Testis (tissue), 5 donors: ENCODE measurements around the gene MFF. TPM values are rescaled to one million over a fixed set of nuclear protein-coding genes. Genes with fewer than 3 reads are reported as not detected.

ENCODE experiments used
- DNase-seq: peaks from one replicate; pipeline ENCODE4 v3.0.0-alpha.2; 2019
- H3K27ac ChIP-seq, 2 donors: fragments of 200-600 bp; sonication (generic); one replicate each; pipeline ENCODE4 v1.5.1; 2019
- H3K27me3 ChIP-seq: fragments of 200-600 bp; sonication (generic); one replicate; pipeline ENCODE4 v1.5.1; 2019
- H3K36me3 ChIP-seq: fragments of 200-600 bp; sonication (generic); one replicate; pipeline ENCODE4 v1.5.1; 2017; ENCODE audit warnings: low read depth; ENCODE audit errors: missing control alignments
- H3K4me1 ChIP-seq: fragments of 200-600 bp; sonication (generic); one replicate; pipeline ENCODE4 v1.5.1; 2019
- H3K4me3 ChIP-seq, 2 donors: fragments of 200-600 bp; sonication (generic); one replicate each; pipeline ENCODE4 v1.5.1; 2017 to 2019
- H3K9me3 ChIP-seq: fragments of 200-600 bp; sonication (generic); one replicate; pipeline ENCODE4 v1.5.1; 2017
- POLR2A ChIP-seq: fragments of 450-650 bp; IDR thresholded peaks from one replicate; pipeline ENCODE4 v1.6.1; 2017; ENCODE audit warnings: antibody characterized with exemption, mild to moderate bottlenecking, moderate library complexity
- WGBS, 2 donors: methylation state at CpG; one replicate each; pipeline ENCODE4 v1.1.5; 2018; 5-methylcytosine and 5-hydroxymethylcytosine counted together
- intact Hi-C: fragments of 100-400 bp; cut with DNase I; formaldehyde crosslinking; loops from one replicate; pipeline ENCODE4 v1.15.1; 2023; ENCODE audit warnings: low total_unique reads
- long read RNA-seq, 2 donors: transcript quantifications; one replicate each; lab custom pipeline, GENCODE V29; 2026
- polyA plus RNA-seq: library from polyadenylated mRNA; stranded (reverse); fragments of 350-450 nt; fragmentation: Illumina TruSeq; extraction: RNeasy Lipid Tissue Mini Kit (QIAGEN cat#74804); gene quantifications from one replicate; pipeline ENCODE4 v1.2.3, GENCODE V29; 2014; ENCODE audit warnings: low read depth, low replicate concordance; ENCODE audit not compliant: insufficient read depth
- total RNA-seq, 2 donors: library from RNA; depleted of rRNA; stranded (reverse); fragments of >200 nt; gene quantifications; one replicate each; pipeline ENCODE4 v1.2.3, GENCODE V29; 2016
- TF ChIP-seq, protein P1 (sequence below), 3 experiments: fragments of 450-650 bp in 2 of 3; fragments of 200-600 bp in 1 of 3; sonication (generic) in 1 of 3; IDR thresholded peaks; one replicate each; pipeline ENCODE4 v1.5.1; 2016 to 2019; ENCODE audit warnings: antibody characterized with exemption in 3 of 3, mild to moderate bottlenecking in 2 of 3, moderate library complexity in 1 of 3

MFF gene, protein sequence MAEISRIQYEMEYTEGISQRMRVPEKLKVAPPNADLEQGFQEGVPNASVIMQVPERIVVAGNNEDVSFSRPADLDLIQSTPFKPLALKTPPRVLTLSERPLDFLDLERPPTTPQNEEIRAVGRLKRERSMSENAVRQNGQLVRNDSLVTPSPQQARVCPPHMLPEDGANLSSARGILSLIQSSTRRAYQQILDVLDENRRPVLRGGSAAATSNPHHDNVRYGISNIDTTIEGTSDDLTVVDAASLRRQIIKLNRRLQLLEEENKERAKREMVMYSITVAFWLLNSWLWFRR
- total RNA-seq = 100 to 1,000 TPM; 318 to 368 TPM
- 457 TPM for polyA plus RNA-seq
- long read RNA-seq, donor 1, transcript MFF-203 (8 exons, 1,716 nt) = major isoform, 12 of 76 reads
- long read RNA-seq, donor 1, transcript MFF-207 (6 exons, 1,548 nt) = minor isoform, 6 of 76 reads
- long read RNA-seq, donor 1, transcript MFF-201 (9 exons, 2,004 nt) = minor isoform, 10 of 76 reads
- long read RNA-seq, donor 1, transcript MFF-205 (7 exons, 1,085 nt) = major isoform, 12 of 76 reads
- long read RNA-seq, donor 1, partial matches to known transcripts = 0 of 76 reads
- long read RNA-seq, donor 1, other reads (novel, unspliced or antisense) = 19 of 76 reads
- long read RNA-seq, donor 2, transcript MFF-201 (9 exons, 2,004 nt) = major isoform, 11 of 59 reads
- long read RNA-seq, donor 2, transcript MFF-205 (7 exons, 1,085 nt) = minor isoform, 7 of 59 reads
- long read RNA-seq, donor 2, transcript MFF-203 (8 exons, 1,716 nt) = minor isoform, 6 of 59 reads
- long read RNA-seq, donor 2, partial matches to known transcripts = 20 of 59 reads
- long read RNA-seq, donor 2, other reads (novel, unspliced or antisense) = 5 of 59 reads

DNA sequence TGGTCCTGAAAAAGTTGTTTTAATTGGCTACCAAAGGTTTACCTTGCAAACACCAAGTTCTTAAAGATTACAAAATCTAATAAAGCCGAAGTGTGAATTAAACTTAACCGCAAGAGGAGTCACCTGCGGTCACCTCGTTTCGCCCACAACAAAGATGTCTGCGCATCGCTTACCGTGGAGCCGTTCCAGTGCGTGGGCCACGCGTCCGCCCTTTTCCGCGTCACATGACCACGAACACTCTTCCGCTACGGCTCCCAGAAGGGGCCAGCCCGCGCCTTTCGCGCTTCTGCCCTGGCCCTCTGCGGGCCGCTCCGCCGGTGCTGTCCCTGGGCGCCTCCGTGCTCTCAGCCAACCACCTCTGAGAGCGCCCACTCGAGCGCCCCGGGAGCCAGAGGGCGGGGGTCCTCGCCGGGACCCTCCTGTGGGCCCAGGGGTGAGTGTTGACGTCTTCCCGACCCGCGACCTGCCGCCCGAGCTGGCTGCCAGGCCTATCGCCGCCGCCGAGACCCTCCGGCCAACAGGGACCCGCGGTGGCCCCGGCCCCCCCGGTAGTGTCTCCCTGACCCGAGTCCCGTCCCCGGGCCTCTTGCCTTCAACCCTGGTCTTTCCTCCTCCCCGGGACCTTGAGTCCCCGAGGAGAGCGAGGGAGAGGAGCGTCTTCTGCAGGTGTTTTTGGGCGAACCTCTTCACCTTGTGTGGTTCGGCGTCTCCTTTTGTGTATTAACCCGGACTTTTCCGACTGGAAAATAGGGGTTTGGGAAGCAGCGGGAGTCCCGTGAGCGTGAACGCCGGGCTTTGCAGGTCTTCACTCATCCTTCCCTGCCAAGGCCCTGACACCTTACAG, at the start of gene MFF:
Gene MFF (plus strand): TSS at position 257 of the 844 bp plus-strand sequence. CDS start 5,415 bp downstream, outside the sequence.
- Histone ChIP-seq H3K9me3 (no peaks in the 10 kb centered on the region), H3K4me1 (no peaks in the 10 kb centered on the region), H3K27ac (peak within 1 kb of the TSS; percentile 92 to 95), H3K36me3 (no peaks in the 10 kb centered on the region), H3K27me3 (no peaks in the 10 kb centered on the region), H3K4me3 (peak within 1 kb of the TSS; percentile 74 to 91)
- peak; percentile 37 for TF ChIP-seq POLR2A
- TF ChIP-seq, protein P1, sequence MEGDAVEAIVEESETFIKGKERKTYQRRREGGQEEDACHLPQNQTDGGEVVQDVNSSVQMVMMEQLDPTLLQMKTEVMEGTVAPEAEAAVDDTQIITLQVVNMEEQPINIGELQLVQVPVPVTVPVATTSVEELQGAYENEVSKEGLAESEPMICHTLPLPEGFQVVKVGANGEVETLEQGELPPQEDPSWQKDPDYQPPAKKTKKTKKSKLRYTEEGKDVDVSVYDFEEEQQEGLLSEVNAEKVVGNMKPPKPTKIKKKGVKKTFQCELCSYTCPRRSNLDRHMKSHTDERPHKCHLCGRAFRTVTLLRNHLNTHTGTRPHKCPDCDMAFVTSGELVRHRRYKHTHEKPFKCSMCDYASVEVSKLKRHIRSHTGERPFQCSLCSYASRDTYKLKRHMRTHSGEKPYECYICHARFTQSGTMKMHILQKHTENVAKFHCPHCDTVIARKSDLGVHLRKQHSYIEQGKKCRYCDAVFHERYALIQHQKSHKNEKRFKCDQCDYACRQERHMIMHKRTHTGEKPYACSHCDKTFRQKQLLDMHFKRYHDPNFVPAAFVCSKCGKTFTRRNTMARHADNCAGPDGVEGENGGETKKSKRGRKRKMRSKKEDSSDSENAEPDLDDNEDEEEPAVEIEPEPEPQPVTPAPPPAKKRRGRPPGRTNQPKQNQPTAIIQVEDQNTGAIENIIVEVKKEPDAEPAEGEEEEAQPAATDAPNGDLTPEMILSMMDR (IDR thresholded peaks at IDR 0.05) = peak in 2 of 3 experiments; percentile 10 to 18
- intact Hi-C loops = no loop called here
- DNase-seq = peak; percentile 95
- WGBS, 2 donors = 1% methylated on average over 23 to 64 of the region's 67 CpGs

DNA sequence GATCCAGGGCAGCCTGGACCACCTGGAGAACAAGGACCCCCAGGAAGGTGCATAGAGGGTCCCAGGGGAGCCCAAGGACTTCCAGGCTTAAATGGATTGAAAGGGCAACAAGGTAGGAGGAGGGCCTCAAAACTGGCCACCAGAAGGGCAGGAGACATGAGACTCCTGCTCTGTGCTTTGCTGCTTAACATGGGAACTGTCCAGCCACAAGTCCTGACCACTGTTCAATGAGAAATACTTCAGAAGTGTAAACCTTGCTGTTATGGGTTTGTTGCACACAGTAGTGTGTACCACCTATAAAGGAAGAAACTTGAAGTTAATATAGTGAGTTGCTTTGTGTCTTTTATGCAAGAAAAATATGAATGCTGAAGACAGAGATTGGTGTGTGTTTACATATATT, 44.2 kb upstream of the MFF start:
- DNase-seq = no peak
- TF ChIP-seq, protein P1 (IDR thresholded peaks at IDR 0.05) = no peak
- no peak for TF ChIP-seq POLR2A
- intact Hi-C loops = no loop called here

DNA sequence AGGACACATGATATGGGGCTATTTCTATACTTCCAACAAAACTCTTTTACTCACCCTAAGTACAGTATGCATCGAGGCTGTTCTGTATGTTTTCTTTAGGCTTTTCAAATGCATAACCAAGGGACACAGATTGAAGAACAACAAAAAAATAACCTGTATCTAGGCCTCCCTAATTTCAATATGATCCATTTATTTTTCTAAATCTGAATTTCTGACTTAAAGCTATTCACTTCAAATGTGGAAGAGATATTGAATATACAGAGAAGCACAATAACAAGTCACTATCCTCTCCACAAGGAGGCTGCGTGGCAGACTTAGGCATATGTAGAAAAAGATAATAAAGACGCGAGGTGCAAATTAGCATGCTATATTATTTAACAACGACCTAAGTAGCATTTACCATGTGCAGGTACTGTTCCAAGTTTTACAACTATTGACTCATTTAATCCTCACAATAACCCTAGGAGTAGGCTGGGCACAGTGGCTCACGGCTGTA, 39.3 kb upstream of the MFF start:
- 90 to 96% methylated on average over 6 of the region's 6 CpGs for WGBS, 2 donors
- no peak overlapping the region for H3K27ac ChIP-seq
- no peak for TF ChIP-seq POLR2A
- TF ChIP-seq, protein P1 (IDR thresholded peaks at IDR 0.05) = no peak

More for the DNA sequence above, 44.2 kb upstream of the MFF start:
- Histone ChIP-seq H3K9me3 (no peaks in the 10 kb centered on the region), H3K4me1 (no peaks in the 10 kb centered on the region), H3K36me3 (no peaks in the 10 kb centered on the region), H3K4me3 (no peak overlapping the region), H3K27me3 (no peaks in the 10 kb centered on the region), H3K27ac (no peak overlapping the region)

DNA sequence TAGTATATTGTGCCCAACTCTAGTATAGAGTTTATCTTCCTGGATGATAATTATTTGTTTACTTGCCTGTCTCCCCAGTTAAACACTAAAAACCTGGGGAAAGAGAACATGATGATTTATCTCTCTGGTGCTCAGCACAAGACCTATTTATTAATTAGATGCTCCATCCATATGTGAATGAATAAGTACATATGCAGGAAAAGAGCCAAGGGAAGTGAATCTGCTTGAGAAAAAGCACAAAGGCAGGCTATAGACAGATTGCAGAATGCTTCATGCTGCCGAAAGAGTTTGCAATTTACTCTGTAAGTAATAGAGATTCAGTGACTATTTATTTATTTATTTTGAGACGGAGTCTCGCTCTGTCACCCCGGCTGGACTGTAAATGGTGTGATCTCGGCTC, 37.3 kb upstream of the MFF start:
- Histone ChIP-seq H3K4me1 (no peaks in the 10 kb centered on the region), H3K9me3 (no peaks in the 10 kb centered on the region), H3K36me3 (no peaks in the 10 kb centered on the region), H3K27me3 (no peaks in the 10 kb centered on the region), H3K4me3 (no peak overlapping the region), H3K27ac (no peak overlapping the region)
- intact Hi-C loops = no loop called here
- WGBS, 2 donors = 85 to 89% methylated on average over 5 of the region's 5 CpGs
- TF ChIP-seq, protein P1 (IDR thresholded peaks at IDR 0.05) = no peak
- no peak for TF ChIP-seq POLR2A
- DNase-seq = no peak

More for the DNA sequence above, 39.3 kb upstream of the MFF start:
- intact Hi-C loops = no loop called here
- Histone ChIP-seq H3K36me3 (no peaks in the 10 kb centered on the region), H3K27me3 (no peaks in the 10 kb centered on the region), H3K4me1 (no peaks in the 10 kb centered on the region), H3K4me3 (no peak overlapping the region), H3K9me3 (no peaks in the 10 kb centered on the region)
- DNase-seq = no peak
